ENCODE data around the gene ATAT1. TPM values are rescaled to one million over a fixed set of nuclear protein-coding genes. Genes with fewer than 3 reads are reported as not detected.

ATAT1 gene
- polyA plus RNA-seq, 1 donor (not counting 4 experiments of a cell fraction or from before 2014, with no cell fraction given), result 5.4 TPM

- no peak overlapping the region for H2AFZ ChIP-seq (ENCODE audit: control insufficient read depth, low read length)
- no peak for DNase-seq (ENCODE audit: low read depth, low spot score)
- H3K4me2 ChIP-seq (ENCODE audit: control insufficient read depth, extremely low read depth, insufficient read depth, low read depth, low read length), result no peak overlapping the region
- peaks cover 47 to 58% of the 10 kb centered on the region in 2 experiments for H3K36me3 ChIP-seq (ENCODE audit: control insufficient read depth in 2 of 2, extremely low read depth in 1 of 2, insufficient read depth in 2 of 2, low read length in 2 of 2)
- dilution Hi-C loops (cut with MboI; ENCODE audit: extremely low pct_ligation_motif_present, low sequenced_read_pairs), result no loop called here
- no peak overlapping the region for H3K27ac ChIP-seq (ENCODE audit: control insufficient read depth, insufficient read depth, low read length)
- H3K9me3 ChIP-seq (ENCODE audit: control insufficient read depth, low read depth, low read length), result no peaks in the 10 kb centered on the region
- no peaks in the 10 kb centered on the region for H3K4me1 ChIP-seq (ENCODE audit: control insufficient read depth, extremely low read depth, insufficient read depth, low read length)
- TF ChIP-seq EZH2 (IDR thresholded peaks at IDR 0.05; ENCODE audit: low read length), result no peak
- TF ChIP-seq CTCF (optimal IDR thresholded peaks at IDR 0.05 in 1 of 3, IDR thresholded peaks at IDR 0.05 in 1 of 3, conservative IDR thresholded peaks at IDR 0.05 in 1 of 3; ENCODE audit: extremely low read depth in 1 of 3, insufficient read depth in 2 of 3, low read length in 3 of 3), result no peak
- no peak for FAIRE-seq
- no peaks in the 10 kb centered on the region for H3K79me2 ChIP-seq (ENCODE audit: control insufficient read depth, insufficient read depth, low read length)
- H3K9me1 ChIP-seq (ENCODE audit: control insufficient read depth, extremely low read depth, insufficient read depth, low read length), result no peaks in the 10 kb centered on the region
- no peak overlapping the region for H3K4me3 ChIP-seq (ENCODE audit: control insufficient read depth in 2 of 3, extremely low read depth in 1 of 3, insufficient read depth in 2 of 3, low read depth in 1 of 3, low read length in 3 of 3)
- no peak overlapping the region for H3K9ac ChIP-seq (ENCODE audit: control insufficient read depth, extremely low read depth, insufficient read depth, low read length)
- no peaks in the 10 kb centered on the region for H3K27me3 ChIP-seq (ENCODE audit: control insufficient read depth, extremely low read depth, insufficient read depth, low read length)
- no peaks in the 10 kb centered on the region for H4K20me1 ChIP-seq (ENCODE audit: control insufficient read depth, extremely low read depth, insufficient read depth, low read length)
Observed at GRCh38 chr6:30654798-30655742, 28.4 kb downstream of the ATAT1 start.

GRCh38 chr6:30655743-30656094 is 29.0 kb downstream of the ATAT1 start:
- no peak for TF ChIP-seq EZH2 (IDR thresholded peaks at IDR 0.05; ENCODE audit: low read length)
- no peak for TF ChIP-seq CTCF (optimal IDR thresholded peaks at IDR 0.05 in 1 of 3, IDR thresholded peaks at IDR 0.05 in 1 of 3, conservative IDR thresholded peaks at IDR 0.05 in 1 of 3; ENCODE audit: extremely low read depth in 1 of 3, insufficient read depth in 2 of 3, low read length in 3 of 3)
- dilution Hi-C loops (cut with MboI; ENCODE audit: extremely low pct_ligation_motif_present, low sequenced_read_pairs), result no loop called here
- no peaks in the 10 kb centered on the region for H3K9me1 ChIP-seq (ENCODE audit: control insufficient read depth, extremely low read depth, insufficient read depth, low read length)

More at GRCh38 chr6:30655743-30656094, 29.0 kb downstream of the ATAT1 start:
- H3K79me2 ChIP-seq (ENCODE audit: control insufficient read depth, insufficient read depth, low read length), result no peaks in the 10 kb centered on the region
- FAIRE-seq (no peak), DNase-seq (ENCODE audit: low read depth, low spot score) (no peak)
- peaks cover 50 to 61% of the 10 kb centered on the region in 2 experiments for H3K36me3 ChIP-seq (ENCODE audit: control insufficient read depth in 2 of 2, extremely low read depth in 1 of 2, insufficient read depth in 2 of 2, low read length in 2 of 2)
- no peaks in the 10 kb centered on the region for H3K27me3 ChIP-seq (ENCODE audit: control insufficient read depth, extremely low read depth, insufficient read depth, low read length)
- no peak overlapping the region for H3K4me2 ChIP-seq (ENCODE audit: control insufficient read depth, extremely low read depth, insufficient read depth, low read depth, low read length)
- no peak overlapping the region for H3K27ac ChIP-seq (ENCODE audit: control insufficient read depth, insufficient read depth, low read length)
- no peak overlapping the region for H2AFZ ChIP-seq (ENCODE audit: control insufficient read depth, low read length)
- no peaks in the 10 kb centered on the region for H4K20me1 ChIP-seq (ENCODE audit: control insufficient read depth, extremely low read depth, insufficient read depth, low read length)
- no peak overlapping the region for H3K4me3 ChIP-seq (ENCODE audit: control insufficient read depth in 2 of 3, extremely low read depth in 1 of 3, insufficient read depth in 2 of 3, low read depth in 1 of 3, low read length in 3 of 3)
- H3K9me3 ChIP-seq (ENCODE audit: control insufficient read depth, low read depth, low read length), result no peaks in the 10 kb centered on the region
- no peaks in the 10 kb centered on the region for H3K4me1 ChIP-seq (ENCODE audit: control insufficient read depth, extremely low read depth, insufficient read depth, low read length)
- H3K9ac ChIP-seq (ENCODE audit: control insufficient read depth, extremely low read depth, insufficient read depth, low read length), result no peak overlapping the region
